OCI-LY1 (cell line): Measurements from ENCODE around the gene PRR22.

Source experiments
- H2AFZ ChIP-seq: fragments of 200-600 bp; sonication (generic), shearing (Covaris generic); 2 replicates; pipeline ENCODE4 v1.6.0; 2014; ENCODE audit warnings: antibody characterized with exemption, mild to moderate bottlenecking, low read length
- H3F3A ChIP-seq: fragments of 200-600 bp; sonication (generic), shearing (Covaris generic); 2 replicates; pipeline ENCODE4 v1.6.0; 2014; ENCODE audit warnings: mild to moderate bottlenecking, antibody characterized with exemption, low read length, moderate library complexity; ENCODE audit not compliant: insufficient read depth
- H3K27ac ChIP-seq: fragments of 200-600 bp; sonication (generic); 2 replicates; pipeline ENCODE4 v1.5.1; 2014; ENCODE audit warnings: low read length, mixed run types, mild to moderate bottlenecking, low read depth; ENCODE audit not compliant: poor library complexity, severe bottlenecking
- H3K27me3 ChIP-seq: fragments of 200-600 bp; sonication (generic); 2 replicates; pipeline ENCODE4 v1.6.0; 2014; ENCODE audit warnings: antibody characterized with exemption, mild to moderate bottlenecking, low read length, moderate library complexity; ENCODE audit not compliant: insufficient read depth
- H3K36me3 ChIP-seq: fragments of 200-600 bp; sonication (generic); 2 replicates; pipeline ENCODE4 v1.6.1; 2014; ENCODE audit warnings: mild to moderate bottlenecking, antibody characterized with exemption, low read length, moderate library complexity, mixed read lengths; ENCODE audit not compliant: insufficient read depth
- H3K4me1 ChIP-seq: fragments of 200-600 bp; sonication (generic); 2 replicates; pipeline ENCODE4 v1.5.1; 2014; ENCODE audit warnings: mild to moderate bottlenecking, low read length, moderate library complexity; ENCODE audit not compliant: insufficient read depth, severe bottlenecking
- H3K4me2 ChIP-seq: fragments of 200-600 bp; sonication (generic), shearing (Covaris generic); 2 replicates; pipeline ENCODE4 v1.6.1; 2014; ENCODE audit warnings: low read length
- H3K4me3 ChIP-seq: fragments of 200-600 bp; sonication (generic); 2 replicates; pipeline ENCODE4 v1.5.1; 2014; ENCODE audit warnings: low read length, low read depth, mild to moderate bottlenecking, mixed read lengths; ENCODE audit not compliant: poor library complexity, severe bottlenecking
- H3K79me2 ChIP-seq: fragments of 200-600 bp; shearing (Covaris generic); 2 replicates; pipeline ENCODE4 v1.6.1; 2016; ENCODE audit warnings: mixed run types, low read length, mixed read lengths; ENCODE audit not compliant: insufficient read depth
- H3K9ac ChIP-seq: fragments of 200-600 bp; sonication (generic), shearing (Covaris generic); 2 replicates; pipeline ENCODE4 v1.6.1; 2014; ENCODE audit warnings: mild to moderate bottlenecking, low read length, mixed read lengths
- H3K9me2 ChIP-seq: fragments of 200-600 bp; sonication (generic), shearing (Covaris generic); 2 replicates; pipeline ENCODE4 v1.6.1; 2014; ENCODE audit warnings: low read depth, mild to moderate bottlenecking, low read length, mixed read lengths
- H3K9me3 ChIP-seq: fragments of 200-600 bp; shearing (Covaris generic); 2 replicates; pipeline ENCODE4 v1.6.1; 2014; ENCODE audit warnings: low read length, mixed read lengths
- H4K20me1 ChIP-seq: fragments of 200-600 bp; sonication (generic), shearing (Covaris generic); 2 replicates; pipeline ENCODE4 v1.6.0; 2016; ENCODE audit warnings: mild to moderate bottlenecking, low read length; ENCODE audit not compliant: insufficient read depth
- CTCF ChIP-seq: fragments of 200-600 bp; sonication (generic), shearing (Covaris generic); IDR thresholded peaks from 2 replicates; pipeline ENCODE4 v1.5.1; 2017; ENCODE audit warnings: mild to moderate bottlenecking, antibody characterized with exemption, low read length, moderate library complexity, mixed read lengths
- EZH2 ChIP-seq: fragments of 200-600 bp; sonication (generic), shearing (Covaris generic); IDR thresholded peaks from 2 replicates; pipeline ENCODE4 v1.8.0; 2017; ENCODE audit warnings: borderline replicate concordance, mixed run types, mild to moderate bottlenecking, antibody characterized with exemption, low read length, moderate library complexity, mixed read lengths

The PRR22 gene

GRCh38 chr19:5792224-5792623, 7.7 kb upstream of the PRR22 start:
- Histone ChIP-seq H3K27me3 (no peaks in the 10 kb centered on the region), H2AFZ (no peak overlapping the region), H3K9me2 (no peaks in the 10 kb centered on the region), H3K27ac (no peak overlapping the region), H3F3A (no peaks in the 10 kb centered on the region), H3K79me2 (no peaks in the 10 kb centered on the region), H3K4me2 (no peak overlapping the region), H3K4me3 (no peak overlapping the region), H3K9me3 (no peaks in the 10 kb centered on the region), H3K9ac (no peak overlapping the region), H3K4me1 (peaks cover 8% of the 10 kb centered on the region), H3K36me3 (peaks cover 29% of the 10 kb centered on the region), H4K20me1 (no peaks in the 10 kb centered on the region)
- no peak for TF ChIP-seq EZH2
- no peak for TF ChIP-seq CTCF

GRCh38 chr19:5790559-5791520, 6.3 kb upstream of the PRR22 start, which contains the start of gene DUS3L:
DUS3L (minus strand) TSS chr19:5791163; CDS start chr19:5791141, 22 bp downstream.
- no peaks in the 10 kb centered on the region for H3K9me3 ChIP-seq
- H3K79me2 ChIP-seq = no peaks in the 10 kb centered on the region
- H3K4me2 ChIP-seq = peak within 1 kb of the TSS; percentile 70
- no peaks in the 10 kb centered on the region for H4K20me1 ChIP-seq
- peaks cover 8% of the 10 kb centered on the region for H3K4me1 ChIP-seq
- H3K36me3 ChIP-seq = peaks cover 43% of the 10 kb centered on the region
- TF ChIP-seq EZH2 (no peak), CTCF (no peak)
- H3F3A ChIP-seq = no peaks in the 10 kb centered on the region
- H3K27ac ChIP-seq = peak within 1 kb of the TSS; percentile 92
- H3K4me3 ChIP-seq = peak within 1 kb of the TSS; percentile 78
- no peaks in the 10 kb centered on the region for H3K9me2 ChIP-seq
- H2AFZ ChIP-seq = peak within 1 kb of the TSS; percentile 78; the same call in 1 of the 2 replicates
- H3K9ac ChIP-seq = peak within 1 kb of the TSS; percentile 91
- H3K27me3 ChIP-seq = no peaks in the 10 kb centered on the region

GRCh38 chr19:5789886-5790558, 5.5 kb upstream of the PRR22 start:
- Histone ChIP-seq H3K27me3 (no peaks in the 10 kb centered on the region), H3K4me3 (peak overlapping the region; percentile 78), H3K36me3 (peaks cover 51% of the 10 kb centered on the region), H3K4me1 (peaks cover 8% of the 10 kb centered on the region), H3K27ac (peak overlapping the region; percentile 92), H3K9me3 (no peaks in the 10 kb centered on the region), H3K9me2 (no peaks in the 10 kb centered on the region), H4K20me1 (no peaks in the 10 kb centered on the region), H2AFZ (no peak overlapping the region), H3K9ac (peak overlapping the region; percentile 53), H3K4me2 (peak overlapping the region; percentile 70), H3F3A (no peaks in the 10 kb centered on the region), H3K79me2 (no peaks in the 10 kb centered on the region)
- no peak for TF ChIP-seq CTCF
- TF ChIP-seq EZH2 = no peak
